NCI-H146 treated with DMSO at 0.1 percent for 48 hours (cell line): Measurements from ENCODE around the gene DSE.

Source experiments
- DNase-seq: peaks from one replicate; lab custom pipeline; 2025; ENCODE audit not compliant: unreplicated experiment; lab: John Stamatoyannopoulos, UW

DSE gene

GRCh38 chr6:116444575-116444974, 73.8 kb downstream of the DSE start:
- DNase-seq: no peak

DNA sequence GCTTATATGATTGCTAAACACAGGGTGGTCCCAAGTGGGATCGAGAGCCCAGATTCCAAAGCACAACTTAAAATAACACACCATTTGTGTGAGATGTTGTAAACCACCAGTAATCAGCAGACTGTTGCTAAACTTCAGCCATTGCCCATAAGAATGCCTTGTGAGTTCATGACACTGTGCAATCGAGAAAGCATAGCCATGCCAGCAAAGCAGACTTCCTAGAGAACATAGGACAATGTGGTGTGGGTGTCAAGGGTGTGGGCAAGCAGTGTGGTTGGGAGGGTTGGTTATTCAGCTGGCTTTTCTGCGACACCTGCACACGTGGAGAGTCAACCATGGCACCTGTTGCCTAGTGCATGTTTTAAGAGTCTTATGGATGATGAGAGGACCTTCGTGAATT, 74.4 kb downstream of the DSE start:
- no peak for DNase-seq

DNA sequence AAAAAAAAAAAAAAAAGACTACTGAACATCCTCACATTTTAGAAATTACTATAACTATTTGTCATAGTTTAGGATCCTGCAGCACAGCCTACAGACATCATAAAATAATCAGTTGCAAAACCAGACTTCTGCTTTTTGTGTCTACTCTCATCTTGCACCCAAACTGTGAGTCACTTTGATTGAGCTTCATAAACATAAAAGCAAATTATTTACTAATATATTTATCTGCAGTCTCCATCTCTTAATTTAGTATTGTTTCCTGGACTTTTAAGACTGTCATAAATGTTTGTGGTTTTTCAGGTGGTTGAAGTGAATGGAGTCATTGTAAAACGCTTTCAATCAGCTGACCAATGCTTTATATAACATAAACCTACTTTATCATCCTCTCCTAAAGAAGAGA, 75.7 kb downstream of the DSE start:
- DNase-seq: no peak

DNA sequence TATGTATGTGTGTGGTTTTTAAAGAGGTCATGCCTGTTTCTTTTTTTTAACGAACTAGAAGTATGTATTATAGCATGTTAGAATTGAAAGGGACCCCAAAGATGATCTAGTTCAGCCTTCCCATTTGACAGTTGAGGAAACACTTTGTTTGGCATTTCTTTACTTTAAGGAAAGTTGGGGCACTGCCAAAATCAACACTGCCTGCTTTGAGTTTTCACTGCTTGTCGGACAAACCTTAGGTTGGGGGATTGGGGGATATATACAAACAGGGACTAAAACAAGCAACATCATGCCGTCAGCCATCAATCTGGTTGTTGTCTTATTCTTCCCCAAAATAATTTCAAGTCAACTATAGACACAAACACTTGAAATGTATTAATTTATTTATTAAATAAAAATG, 76.3 kb downstream of the DSE start:
- DNase-seq: no peak

DNA sequence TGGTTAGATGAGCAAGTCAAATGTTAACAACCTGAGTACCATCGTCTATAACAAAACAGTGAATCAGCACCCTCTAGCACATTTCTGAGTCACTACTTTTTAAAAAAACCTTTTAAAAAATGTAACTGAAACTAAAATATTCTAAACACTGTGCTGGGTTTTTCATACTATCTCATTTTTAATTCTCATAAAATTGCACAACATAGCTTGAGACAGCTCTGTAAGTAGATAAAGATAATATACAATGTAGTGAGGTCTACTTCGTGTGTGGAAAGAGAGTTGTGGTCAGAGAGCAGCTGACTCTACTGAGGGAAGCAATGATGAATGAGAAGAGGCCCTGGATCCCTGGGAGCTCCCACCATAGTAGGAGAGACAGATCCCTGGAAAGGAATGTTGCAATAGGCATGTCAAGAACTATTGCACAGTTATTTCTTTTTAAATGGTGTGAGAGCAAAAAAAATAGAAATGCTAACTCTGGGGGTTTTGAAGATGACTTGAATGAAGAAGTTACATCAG, 76.8 kb downstream of the DSE start:
- DNase-seq: no peak

DNA sequence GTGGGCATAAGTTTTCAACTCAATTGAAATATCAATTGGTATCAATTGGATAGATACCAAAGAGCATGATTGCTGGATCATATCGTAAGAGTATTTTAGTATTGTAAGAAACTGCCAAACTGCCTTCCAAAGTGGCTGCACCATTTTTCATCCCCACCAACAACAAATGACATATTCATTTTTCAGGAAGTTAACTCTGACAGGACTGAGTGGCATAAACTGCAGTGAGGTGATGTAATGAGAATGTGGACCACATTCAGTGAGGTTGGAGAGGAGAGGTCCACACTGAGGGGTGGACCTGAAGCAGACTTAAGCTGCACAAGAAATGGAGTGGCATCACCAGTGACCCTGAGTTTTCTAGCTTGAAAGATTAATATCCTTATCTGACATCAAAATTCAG, 78.8 kb downstream of the DSE start:
- no peak for DNase-seq

GRCh38 chr6:116450185-116450710, 79.5 kb downstream of the DSE start:
- DNase-seq: no peak

- no peak for DNase-seq
Observed at GRCh38 chr6:116450769-116451740, 80.3 kb downstream of the DSE start.

DNA sequence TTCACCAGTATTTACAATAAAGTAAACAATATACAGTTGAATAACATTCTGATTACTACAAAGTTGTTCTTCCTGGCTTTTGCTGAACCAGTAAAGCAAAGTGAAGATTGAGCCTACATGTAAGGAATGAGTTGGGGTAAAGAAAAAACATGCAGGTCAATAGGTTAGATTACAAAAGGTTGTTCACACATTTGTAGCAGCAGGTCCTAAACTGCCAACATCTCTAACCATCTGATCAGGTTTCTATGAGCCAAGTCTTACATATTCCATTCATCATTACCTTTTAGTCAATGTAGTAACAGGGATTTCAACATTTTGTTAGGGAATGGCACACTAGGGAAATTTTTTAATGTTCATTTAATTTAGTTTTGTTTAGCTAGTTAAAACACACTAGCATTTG, 81.2 kb downstream of the DSE start:
- DNase-seq: no peak

GRCh38 chr6:116452531-116452930, 81.8 kb downstream of the DSE start:
- DNase-seq: no peak

GRCh38 chr6:116456106-116456505, 85.4 kb downstream of the DSE start:
- no peak for DNase-seq

- no peak for DNase-seq
Observed at GRCh38 chr6:116456927-116457326, 86.2 kb downstream of the DSE start.

GRCh38 chr6:116458264-116458663, 87.5 kb downstream of the DSE start:
- DNase-seq: no peak

- DNase-seq: no peak
Observed at GRCh38 chr6:116459927-116460326, 89.2 kb downstream of the DSE start.

DNA sequence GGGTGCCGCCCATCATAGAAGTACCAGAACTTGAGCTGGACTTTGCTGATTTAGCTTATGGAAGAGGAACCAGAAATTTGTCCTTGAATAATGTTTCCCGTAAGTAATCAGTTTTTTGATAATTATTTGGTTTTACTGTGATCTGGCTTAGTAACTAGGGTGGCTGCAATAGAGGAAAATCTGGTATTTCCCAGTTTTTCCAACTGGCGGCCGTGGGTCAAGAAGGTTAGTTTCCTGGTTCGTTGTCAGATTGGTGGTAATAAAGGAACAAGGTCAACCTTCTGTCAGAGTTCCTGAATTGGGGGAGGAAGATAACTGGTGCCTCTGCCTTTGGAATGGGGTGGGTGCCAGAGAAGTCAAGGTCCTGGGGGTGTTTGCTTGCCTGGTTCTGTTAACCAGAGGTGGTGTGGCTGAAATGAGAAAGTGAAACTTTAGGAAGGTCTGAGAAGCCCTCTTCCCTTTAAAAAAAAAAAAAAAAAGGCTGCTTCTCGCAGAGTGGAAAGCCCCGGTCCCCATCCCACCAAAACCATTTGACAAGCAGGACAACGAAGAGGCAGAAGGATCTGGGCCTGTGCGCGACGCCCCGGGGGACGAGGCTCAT, 90.7 kb downstream of the DSE start, which contains the start of gene CALHM6:
CALHM6 (plus strand) TSS at position 45 of the 601 bp plus-strand sequence; CDS start at position 600, 555 bp downstream.
- no peak for DNase-seq

- no peak for DNase-seq
Observed at GRCh38 chr6:116461932-116462885, 91.5 kb downstream of the DSE start.

DNA sequence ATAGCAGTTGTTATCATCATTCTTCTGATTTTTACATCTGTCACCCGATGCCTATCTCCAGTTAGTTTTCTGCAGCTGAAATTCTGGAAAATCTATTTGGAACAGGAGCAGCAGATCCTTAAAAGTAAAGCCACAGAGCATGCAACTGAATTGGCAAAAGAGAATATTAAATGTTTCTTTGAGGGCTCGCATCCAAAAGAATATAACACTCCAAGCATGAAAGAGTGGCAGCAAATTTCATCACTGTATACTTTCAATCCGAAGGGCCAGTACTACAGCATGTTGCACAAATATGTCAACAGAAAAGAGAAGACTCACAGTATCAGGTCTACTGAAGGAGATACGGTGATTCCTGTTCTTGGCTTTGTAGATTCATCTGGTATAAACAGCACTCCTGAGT, 92.6 kb downstream of the DSE start:
- no peak for DNase-seq

GRCh38 chr6:116465246-116465645, 94.5 kb downstream of the DSE start:
- no peak for DNase-seq

DNA sequence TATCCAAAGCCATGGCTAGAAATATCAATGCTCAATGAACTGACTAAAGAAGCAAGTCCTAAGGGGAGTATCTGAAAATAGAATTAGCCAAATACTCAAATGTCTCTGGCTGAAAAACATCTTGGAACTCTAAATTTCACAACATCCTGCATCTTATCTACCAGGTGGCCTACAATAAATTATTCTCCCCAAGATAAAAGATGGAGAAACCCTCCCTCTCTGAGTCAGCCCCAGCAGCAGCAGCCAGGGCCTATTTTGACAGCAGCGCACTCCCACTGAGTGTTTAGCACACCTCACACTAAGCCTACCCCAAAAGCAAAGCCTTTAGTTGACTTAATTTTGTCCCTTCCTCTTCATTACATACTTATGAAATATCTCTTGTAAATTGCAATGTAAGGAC, 96.3 kb downstream of the DSE start:
- DNase-seq: no peak

DNA sequence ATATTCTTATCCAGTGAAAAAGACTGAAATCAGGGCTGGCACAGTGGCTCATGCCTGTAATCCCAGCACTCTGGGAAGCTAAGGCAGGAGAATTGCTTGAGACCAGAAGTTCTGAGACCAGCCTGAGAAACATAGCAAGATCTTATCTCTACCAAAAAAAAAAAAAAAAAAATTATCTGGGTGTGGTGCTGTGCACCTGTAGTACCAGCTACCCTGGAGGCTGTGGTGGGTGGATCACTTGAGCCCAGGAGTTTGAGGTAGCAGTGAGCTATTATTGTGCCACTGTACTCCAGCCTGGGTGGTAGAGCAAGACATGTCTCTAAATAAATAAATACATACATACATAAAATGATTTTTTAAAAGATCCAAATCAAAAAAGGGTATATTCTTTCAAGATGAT, 96.8 kb downstream of the DSE start:
- DNase-seq: no peak

DNA sequence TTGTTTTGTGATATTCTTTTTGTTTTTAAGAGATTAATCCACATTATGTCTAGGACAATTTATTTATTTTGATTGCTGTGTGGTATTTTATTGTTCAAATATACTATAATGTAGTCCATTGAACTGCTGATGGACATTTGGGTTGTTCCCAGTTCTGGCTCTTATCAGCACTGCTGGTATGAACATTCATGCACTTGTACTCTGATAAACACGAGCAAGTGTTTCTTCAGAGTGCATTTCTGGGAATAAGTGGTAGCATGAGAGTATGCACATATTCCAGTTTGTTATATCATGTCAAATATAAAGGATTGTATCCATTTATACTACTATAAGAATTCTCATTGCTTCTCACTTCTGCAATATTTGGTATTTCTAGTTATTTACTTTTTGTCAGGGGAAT, 97.5 kb downstream of the DSE start:
- no peak for DNase-seq
